HG03039 (cell line): ENCODE measurements around the gene TMEM174.
A peak's percentile ranks its signal among the peaks of the same experiment; 100 is the strongest.
"Not testable (repeated sequence)": the region's sequence is repeated elsewhere in the genome, so short reads cannot be mapped to it uniquely, and the experiment has no call there.

ENCODE experiments used
- ATAC-seq: cut with Tn5 transposase; IDR thresholded peaks from one replicate; pipeline ENCODE4 v1.9.1; 2021; ENCODE audit warnings: mild to moderate bottlenecking, moderate library complexity; ENCODE audit not compliant: unreplicated experiment

Gene TMEM174

GRCh38 chr5:73188764-73189531 lies 16.0 kb downstream of the TMEM174 start:
- no peak for ATAC-seq

DNA sequence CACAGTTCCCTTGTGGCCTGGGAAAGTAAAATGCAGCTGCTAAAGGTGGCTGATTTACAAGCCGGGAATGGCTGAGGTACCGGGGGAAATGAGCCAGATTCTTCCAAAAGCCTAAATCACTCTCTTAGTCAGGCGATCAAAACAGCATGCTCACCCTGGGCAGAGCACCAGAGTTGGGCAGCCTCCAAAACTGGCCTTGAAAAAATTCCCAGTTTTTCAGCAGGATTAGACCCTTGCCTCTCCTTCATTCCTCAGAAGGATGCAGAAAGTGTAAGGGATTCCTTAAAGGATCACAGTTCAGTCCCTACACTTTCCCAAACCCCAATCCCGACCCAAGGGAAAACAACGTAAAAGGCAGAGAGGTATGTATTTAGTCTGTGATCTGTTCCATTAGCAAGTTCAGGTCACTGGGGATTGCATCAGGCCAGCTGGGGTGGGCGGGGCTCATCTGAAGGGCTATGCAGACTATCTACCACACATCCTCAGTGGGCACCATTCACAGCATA lies 16.9 kb downstream of the TMEM174 start:
- ATAC-seq = no peak

DNA sequence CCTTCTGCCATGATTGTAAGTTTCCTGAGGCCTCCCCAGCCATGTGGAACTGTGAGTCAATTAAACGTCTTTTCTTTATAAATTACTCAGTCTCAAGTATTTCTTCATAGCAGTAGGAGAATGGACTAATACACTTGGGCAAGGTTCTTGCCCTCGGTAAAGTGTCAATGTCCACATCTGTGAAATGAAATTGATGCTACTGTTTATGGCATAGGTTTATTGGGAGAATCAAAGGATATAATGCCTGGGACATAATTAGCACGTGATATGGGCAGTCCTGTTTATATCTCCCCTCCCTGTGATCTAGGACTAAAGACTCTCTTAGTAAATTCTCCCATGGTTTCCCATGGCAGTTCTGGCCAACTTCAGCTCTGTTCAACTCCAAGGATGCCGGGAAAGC lies 19.4 kb downstream of the TMEM174 start:
- ATAC-seq = no peak

DNA sequence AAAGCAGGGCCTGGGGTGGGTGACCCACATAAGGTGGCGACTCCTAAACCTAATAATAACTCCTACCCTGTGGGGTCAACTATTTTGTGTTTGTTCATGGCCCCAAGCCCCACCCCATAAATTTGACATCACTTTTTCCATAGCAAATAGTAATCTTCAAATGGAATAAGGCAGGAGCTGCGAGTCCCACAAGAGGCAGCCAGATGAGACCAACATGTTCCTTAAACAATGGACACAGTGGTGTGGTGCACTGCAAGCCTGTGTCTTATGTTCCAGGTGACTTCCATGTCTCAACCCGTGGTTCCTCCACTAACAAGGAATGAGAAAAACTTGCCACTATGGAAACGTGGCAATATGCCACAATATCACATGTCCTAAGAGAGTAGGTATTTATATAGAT lies 20.6 kb downstream of the TMEM174 start:
- ATAC-seq = no peak

- ATAC-seq = no peak
Measured at GRCh38 chr5:73196201-73196600, 23.2 kb downstream of the TMEM174 start.

- ATAC-seq = no peak
Measured at GRCh38 chr5:73197637-73198257, 24.8 kb downstream of the TMEM174 start.

DNA sequence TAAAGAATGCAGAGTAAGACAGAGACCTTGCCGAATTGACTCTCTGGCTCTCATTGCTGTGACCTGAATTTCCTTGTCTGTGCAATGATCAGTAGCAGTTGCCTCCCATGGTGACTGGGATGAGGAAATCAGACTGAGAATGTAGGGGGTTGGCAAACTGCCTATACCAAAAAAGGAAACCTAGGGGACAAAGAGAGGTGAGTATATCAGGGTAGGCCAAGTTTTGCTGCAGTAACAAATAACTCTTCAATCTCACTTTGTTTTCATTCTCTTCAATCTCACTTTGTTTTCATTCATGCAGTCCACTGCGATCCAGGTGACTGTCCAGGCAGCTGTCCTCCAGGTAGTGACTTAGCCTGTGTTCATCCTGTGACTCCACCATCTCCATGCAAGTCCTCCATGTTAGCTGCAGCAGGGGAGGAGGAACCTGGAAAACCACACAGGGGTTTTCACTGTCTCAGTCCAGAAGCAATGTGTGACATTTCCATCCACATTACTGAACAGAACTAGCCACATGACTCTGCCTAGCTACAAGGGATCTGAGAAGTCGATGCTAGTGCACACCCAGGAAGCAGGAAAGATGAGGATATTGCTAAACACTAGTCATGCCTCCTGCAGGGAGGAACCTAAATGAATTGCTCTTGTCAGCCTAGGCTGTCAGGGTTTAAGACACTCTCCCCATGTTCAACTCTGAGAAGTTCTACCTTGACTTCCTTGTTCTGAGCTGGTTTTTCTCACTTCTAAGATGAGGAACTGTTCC lies 26.0 kb downstream of the TMEM174 start:
- ATAC-seq = no peak

- ATAC-seq = no peak
Measured at GRCh38 chr5:73199671-73200070, 26.7 kb downstream of the TMEM174 start.

DNA sequence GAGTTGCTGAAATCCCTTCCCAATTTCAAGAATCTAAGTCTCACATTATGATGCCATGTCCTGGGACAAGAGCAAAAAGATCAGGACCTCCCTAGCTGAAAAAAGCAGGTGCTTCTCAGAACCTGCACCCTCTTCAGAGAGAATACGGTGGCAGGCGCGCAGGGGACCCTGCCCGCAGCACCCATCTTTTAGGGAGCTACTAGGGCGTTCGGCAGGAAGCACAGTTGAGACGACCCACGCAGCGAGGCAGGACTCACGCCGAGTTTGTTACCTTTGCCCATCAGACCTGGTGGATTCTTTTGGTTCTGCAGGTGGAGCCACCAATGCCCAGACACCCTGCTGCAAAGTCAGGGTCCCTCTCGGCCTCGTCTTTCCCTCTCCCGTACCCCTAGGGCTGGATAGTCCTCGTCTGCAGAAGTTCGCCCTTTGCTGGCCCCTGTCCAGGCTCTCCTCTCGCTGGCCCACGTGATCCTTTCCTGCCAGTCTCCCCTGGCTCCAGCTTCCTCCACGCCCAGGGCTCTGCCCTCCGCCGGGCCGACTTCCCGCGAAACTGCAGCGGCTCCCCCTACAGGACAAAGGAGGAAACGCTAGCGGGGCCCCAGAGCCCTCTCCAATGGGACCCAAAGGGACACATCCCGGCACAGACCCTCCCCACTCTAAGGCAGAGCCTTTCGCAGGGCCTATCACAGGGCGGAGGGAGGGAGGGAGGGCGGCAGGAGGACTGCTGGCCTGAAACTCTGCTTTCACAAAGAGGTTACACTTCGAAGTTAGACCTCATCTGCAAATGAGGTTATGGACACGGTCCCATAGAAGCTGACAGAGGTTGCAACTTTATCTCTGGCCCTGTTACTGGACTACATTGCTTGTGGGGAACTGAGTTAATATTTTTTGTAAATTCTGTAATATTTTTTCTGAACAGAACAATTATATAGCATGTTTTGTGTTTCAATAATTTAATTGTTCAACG lies 28.8 kb downstream of the TMEM174 start:
- peak; percentile 58 for ATAC-seq

DNA sequence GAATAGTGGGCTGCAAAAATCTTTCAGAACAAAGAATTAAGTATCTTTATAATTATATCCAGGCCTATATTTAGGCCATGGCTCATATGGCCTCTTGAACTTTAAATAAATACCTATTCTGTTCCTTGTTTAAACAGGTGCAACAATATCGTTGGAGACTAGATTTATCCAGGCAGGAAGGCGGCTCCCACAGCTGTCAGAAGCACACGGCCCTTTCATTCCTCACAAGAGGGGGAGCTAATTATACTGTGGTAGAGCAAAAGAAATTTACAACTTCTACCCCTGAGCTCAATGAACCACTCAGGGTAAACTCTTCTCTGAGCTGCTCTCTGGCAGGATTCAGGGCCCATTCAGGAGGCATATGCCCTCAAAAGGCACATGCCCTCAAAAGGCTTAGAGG lies 31.3 kb downstream of the TMEM174 start:
- no peak for ATAC-seq

DNA sequence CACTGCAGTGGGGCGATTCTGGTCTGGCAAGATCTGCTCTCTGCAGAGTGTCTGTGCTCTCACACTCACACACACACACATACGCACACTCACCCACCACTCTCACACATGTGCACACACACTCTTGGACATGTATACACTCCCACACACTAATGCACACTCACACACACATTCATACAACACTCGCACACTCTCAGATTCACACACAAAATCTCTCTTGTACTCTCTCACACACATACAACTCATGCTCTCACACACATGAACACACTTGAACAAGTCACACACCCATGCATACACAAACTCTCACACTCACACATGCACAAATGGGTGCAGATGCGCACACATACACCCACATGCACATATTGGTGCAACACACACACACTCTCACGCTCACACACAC lies 31.7 kb downstream of the TMEM174 start:
- ATAC-seq = no peak

GRCh38 chr5:73205305-73205704 lies 32.3 kb downstream of the TMEM174 start:
- ATAC-seq = no peak

DNA sequence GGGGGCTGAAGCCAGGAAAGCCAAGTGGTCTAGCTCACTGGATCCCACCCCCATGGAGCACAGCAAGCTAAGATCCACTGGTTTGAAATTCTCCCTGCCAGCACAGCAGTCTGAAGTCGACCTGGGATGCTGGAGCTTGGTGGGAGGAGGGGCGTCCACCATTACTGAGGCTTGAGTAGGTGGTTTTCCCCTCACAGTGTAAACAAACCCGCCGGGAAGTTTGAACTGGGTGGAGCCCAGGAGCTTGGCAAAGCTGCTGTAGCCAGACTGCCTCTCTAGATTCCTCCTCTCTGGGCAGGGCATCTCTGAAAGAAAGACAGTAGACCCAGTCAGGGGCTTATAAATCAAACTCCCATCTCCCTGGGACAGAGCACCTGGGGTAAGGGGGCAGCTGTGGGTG lies 34.2 kb downstream of the TMEM174 start:
- ATAC-seq = not testable (repeated sequence)

DNA sequence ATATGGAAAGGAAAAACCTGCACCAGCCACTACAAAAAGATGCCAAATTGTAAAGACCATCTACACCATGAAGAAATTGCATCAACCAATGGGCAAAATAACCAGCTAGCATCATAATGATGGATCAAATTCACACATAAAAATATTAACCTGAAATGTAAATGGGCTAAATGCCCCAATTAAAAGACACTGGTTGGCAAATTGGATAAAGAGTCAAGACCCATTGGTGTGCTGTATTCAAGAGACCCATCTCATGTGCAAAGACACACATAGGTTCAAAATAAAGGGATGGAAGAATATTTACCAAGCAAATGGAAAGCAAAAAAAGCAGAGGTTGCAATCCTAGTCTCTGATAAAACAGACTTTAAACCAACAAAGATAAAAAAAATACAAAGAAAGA lies 36.1 kb downstream of the TMEM174 start:
- ATAC-seq = not testable (repeated sequence)

DNA sequence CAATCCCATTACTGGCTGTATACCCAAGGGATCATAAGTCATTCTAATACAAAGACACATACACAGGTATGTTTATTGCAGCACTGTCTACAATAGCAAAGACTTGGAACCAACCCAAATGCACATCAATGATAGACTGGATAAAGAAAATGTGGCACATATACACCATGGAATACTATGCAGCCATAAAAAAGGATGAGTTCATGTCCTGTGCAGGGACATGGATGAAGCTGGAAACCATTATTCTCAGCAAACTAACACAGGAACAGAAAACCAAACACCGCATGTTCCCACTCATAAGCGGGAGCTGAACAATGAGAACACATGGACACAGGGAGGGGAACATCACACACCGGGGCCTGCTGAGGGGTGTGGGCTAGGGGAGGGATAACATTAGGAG lies 39.7 kb downstream of the TMEM174 start:
- not testable (repeated sequence) for ATAC-seq

DNA sequence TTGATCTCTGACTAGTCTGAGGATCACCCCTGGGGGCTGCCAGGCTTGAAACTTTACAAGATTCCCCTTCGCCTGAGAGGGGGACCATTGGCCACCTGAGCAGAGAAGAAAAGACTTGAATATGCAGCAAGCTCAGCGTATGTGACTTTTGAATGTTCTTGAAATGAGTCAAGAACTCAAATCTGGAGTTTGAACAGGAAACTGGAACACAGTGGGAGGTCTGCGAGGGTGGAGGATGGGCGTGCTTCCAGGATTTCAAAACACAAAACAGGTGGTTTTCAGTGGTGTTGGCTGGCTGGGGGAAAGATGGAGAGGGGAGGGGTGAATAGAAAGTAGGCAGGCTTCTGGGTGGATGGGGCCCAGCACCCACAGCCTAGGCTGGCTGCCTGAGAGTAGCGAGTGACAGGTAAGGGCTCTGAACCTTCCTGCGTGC lies 40.6 kb downstream of the TMEM174 start:
- peak; percentile 73 for ATAC-seq

DNA sequence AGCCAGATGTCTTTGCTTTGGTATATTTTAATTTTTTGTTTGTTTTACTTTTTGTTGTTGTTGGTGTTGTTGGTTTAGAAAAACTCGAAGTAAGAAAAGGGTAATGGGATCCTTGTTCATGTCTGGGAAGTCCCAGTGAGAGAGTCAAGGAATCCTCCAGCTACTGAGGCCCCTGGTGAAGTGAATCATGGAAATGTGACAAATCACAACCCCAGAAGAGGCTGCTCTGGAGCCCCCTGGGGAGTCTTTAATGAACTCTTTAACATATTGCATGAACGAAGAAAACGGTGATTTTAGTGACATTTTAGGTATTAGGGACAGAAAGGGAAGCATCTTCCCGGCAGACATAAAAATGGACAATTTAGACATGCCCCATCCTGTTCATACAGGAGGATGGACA lies 41.3 kb downstream of the TMEM174 start:
- ATAC-seq = no peak

- ATAC-seq = no peak
Measured at GRCh38 chr5:73214996-73215395, 42.0 kb downstream of the TMEM174 start.

- ATAC-seq = no peak
Measured at GRCh38 chr5:73215531-73215890, 42.5 kb downstream of the TMEM174 start.

GRCh38 chr5:73215891-73216610 lies 43.1 kb downstream of the TMEM174 start:
- no peak for ATAC-seq
